ENCODE measurements around the gene EIF2S3. TPM values are rescaled to one million over a fixed set of nuclear protein-coding genes. Genes with fewer than 3 reads are reported as not detected.
"Not testable (repeated sequence)": the region's sequence is repeated elsewhere in the genome, so short reads cannot be mapped to it uniquely, and the experiment has no call there.

Gene EIF2S3
- total RNA-seq, 2 donors from 2014 or later, result 320 to 443 TPM

DNA sequence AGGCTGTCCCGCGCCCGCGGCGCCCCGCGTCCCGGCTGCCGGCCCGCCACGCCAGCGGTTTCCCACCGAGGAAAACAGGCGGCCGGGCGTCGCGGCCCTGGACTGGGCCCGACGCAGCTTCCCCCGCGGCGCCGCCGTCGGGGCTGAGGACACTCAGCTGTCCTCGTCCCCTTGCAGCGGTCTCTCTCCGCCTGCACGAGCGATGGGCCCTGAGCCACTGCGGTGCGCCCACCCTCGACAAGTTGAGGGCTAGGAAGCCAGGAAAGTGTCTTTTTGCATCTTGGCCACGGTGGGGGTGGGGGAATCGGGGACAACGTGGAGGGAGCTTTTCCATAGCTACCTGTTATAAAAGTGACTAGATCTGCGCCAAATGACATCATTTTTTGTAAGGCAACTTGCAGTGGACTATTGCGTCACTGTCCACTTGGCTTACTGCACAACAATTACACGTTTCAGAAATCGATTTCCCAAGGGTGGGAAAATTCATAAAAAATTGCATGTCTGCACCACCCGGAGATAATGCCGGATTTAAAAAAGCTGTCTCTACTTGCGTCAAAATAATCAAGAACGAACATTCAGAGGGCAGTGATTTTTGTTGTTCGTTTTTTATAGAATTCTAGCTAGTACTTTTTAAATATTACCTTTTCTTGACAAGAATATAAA is 28.9 kb upstream of the EIF2S3 start:
- Mint-ChIP-seq H3K4me1 (ENCODE audit: low read depth) (peaks cover 18% of the 10 kb centered on the region), H3K9me3 (no peaks in the 10 kb centered on the region), H3K4me3 (peak overlapping the region; percentile 84 to 95), H3K27me3 (ENCODE audit: low read depth) (peaks cover 22% of the 10 kb centered on the region), H3K27ac (peak overlapping the region; percentile 94), H3K36me3 (ENCODE audit: insufficient read depth in 2 of 2) (peaks cover 7 to 22% of the 10 kb centered on the region in 2 donors)
- ATAC-seq (replicated peaks in 1 of 2) (peak; percentile 36 to 42), DNase-seq (no peak)

DNA sequence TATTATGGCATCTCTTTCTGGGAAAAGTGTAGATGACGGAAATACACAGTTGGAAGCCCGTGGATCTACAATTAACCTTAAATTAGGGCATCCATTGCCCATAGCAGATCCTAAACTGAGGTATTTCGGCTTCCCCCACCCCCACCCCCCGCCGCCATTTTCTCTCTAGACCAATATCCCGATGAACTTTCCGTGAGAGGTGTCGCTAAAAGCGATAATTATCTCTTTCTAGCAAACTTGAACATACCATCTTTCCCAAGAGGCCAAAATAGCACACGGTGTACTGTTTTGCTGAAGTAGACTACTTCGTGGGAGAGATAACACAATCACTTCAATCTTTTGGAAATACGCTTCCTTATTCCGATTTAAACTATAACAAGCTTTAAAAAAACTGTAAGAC is 28.3 kb upstream of the EIF2S3 start:
- Mint-ChIP-seq H3K27me3 (ENCODE audit: low read depth) (peaks cover 23% of the 10 kb centered on the region), H3K9me3 (no peaks in the 10 kb centered on the region), H3K27ac (peak overlapping the region; percentile 81), H3K36me3 (ENCODE audit: insufficient read depth in 2 of 2) (peaks cover 7 to 22% of the 10 kb centered on the region in 2 donors), H3K4me1 (ENCODE audit: low read depth) (peaks cover 12% of the 10 kb centered on the region), H3K4me3 (peak overlapping the region; percentile 84 to 95)
- no peak for ATAC-seq (replicated peaks in 1 of 2)
- no peak for DNase-seq

DNA sequence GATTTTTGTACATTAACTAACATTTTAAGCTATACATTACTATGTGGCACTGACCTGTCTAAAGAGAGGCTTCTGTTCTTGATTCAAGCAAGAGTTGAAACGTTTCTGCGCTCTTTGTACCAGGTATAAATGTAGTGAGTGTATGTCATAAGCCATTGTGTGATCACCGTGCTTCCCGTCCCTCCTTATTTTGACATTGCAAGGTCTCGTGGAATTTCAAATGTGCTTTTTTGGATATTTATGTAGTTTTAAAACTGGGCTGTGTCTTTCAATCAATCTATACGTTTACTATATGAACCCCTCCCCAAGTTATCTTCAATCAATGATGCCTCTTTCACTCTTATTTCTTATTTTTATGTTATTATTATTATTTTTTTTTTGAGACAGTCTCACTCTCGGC is 27.7 kb upstream of the EIF2S3 start, which contains the start of gene KLHL15:
TSS of gene KLHL15 (minus strand) at position 101 of the 400 bp plus-strand sequence. CDS start 20,493 bp downstream, outside the sequence.
- ATAC-seq (replicated peaks in 1 of 2) (no peak), DNase-seq (no peak)
- peak within 1 kb of the TSS; percentile 94 for H3K27ac Mint-ChIP-seq
- H3K27me3 Mint-ChIP-seq (ENCODE audit: low read depth), result peaks cover 23% of the 10 kb centered on the region
- H3K9me3 Mint-ChIP-seq, result no peaks in the 10 kb centered on the region
- peaks cover 6% of the 10 kb centered on the region for H3K4me1 Mint-ChIP-seq (ENCODE audit: low read depth)
- H3K4me3 Mint-ChIP-seq, result peak within 1 kb of the TSS; percentile 84 to 95
- peaks cover 5 to 17% of the 10 kb centered on the region in 2 donors for H3K36me3 Mint-ChIP-seq (ENCODE audit: insufficient read depth in 2 of 2)

DNA sequence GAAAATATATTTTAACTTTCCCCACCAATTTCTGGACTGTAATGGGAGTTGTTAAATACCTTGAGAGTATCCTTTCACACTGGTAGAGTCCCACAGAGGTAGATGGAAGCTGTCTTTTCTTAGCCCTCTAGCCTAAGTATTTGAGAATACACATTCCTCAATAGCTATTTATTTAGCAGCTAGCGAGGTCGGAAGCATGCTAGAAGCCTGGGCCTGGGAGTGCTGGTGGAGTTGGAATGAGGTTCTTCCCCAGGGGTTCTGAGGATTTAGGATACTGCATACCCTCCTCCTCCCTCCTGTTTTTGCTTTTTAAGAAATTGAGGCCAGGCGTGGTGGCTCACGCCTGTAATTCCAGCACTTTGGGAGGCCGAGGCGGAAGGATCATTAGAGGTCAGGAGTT is 26.8 kb upstream of the EIF2S3 start:
- no peak overlapping the region for H3K27ac Mint-ChIP-seq
- no peak for DNase-seq
- H3K4me1 Mint-ChIP-seq (ENCODE audit: low read depth), result peaks cover 6% of the 10 kb centered on the region

DNA sequence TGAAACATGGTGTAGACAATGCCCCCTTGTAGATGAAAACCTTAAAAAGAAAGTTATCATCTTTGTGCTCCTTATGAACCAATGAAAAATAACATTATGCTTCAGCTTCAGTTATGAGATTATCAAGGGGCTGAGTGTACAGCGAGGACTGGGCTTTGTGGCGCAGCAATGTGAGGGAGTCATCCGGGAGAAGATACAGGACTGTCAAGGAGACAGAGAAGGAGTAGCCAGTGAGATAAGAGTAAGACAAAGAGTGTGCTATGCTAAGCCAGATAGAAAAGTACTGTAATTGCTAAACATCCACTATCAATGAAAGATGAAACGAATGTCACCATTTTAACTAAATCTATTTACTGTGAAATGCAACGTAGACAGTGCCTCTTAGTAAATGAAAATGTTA is 24.2 kb upstream of the EIF2S3 start:
- peaks cover 29% of the 10 kb centered on the region for H3K27me3 Mint-ChIP-seq (ENCODE audit: low read depth)
- H3K4me1 Mint-ChIP-seq (ENCODE audit: low read depth), result peaks cover 6% of the 10 kb centered on the region
- H3K36me3 Mint-ChIP-seq (ENCODE audit: insufficient read depth in 2 of 2), result peaks cover 1 to 7% of the 10 kb centered on the region in 2 donors
- DNase-seq (no peak), ATAC-seq (replicated peaks in 1 of 2) (no peak)
- no peak overlapping the region for H3K4me3 Mint-ChIP-seq
- H3K9me3 Mint-ChIP-seq, result no peaks in the 10 kb centered on the region
- H3K27ac Mint-ChIP-seq, result no peak overlapping the region

More for the DNA sequence above, 26.8 kb upstream of the EIF2S3 start:
- Mint-ChIP-seq H3K9me3 (no peaks in the 10 kb centered on the region), H3K4me3 (no peak overlapping the region), H3K27me3 (ENCODE audit: low read depth) (peaks cover 28% of the 10 kb centered on the region), H3K36me3 (ENCODE audit: insufficient read depth in 2 of 2) (peaks cover 5 to 17% of the 10 kb centered on the region in 2 donors)
- no peak for ATAC-seq (replicated peaks in 1 of 2)

DNA sequence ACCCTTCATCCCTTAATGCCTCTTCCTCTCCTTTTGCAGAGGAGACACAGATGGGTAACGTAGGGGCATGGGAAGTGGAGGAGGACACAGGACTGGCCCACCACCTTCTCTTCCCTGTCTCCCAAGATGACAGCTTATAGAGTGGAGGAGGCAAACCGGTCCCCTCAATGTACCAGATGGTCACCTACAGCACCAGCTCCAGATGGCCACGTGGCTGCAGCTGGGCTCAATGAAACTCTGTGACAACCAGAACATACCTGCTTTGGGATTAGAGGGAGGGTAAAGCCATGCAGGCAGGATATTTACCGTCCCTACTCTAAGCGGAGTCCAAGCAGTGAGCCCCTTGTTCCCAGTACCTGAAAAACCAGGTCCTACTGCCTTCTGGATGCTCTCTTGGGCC is 20.3 kb upstream of the EIF2S3 start:
- DNase-seq, result no peak
- H3K27ac Mint-ChIP-seq, result no peak overlapping the region
- H3K27me3 Mint-ChIP-seq (ENCODE audit: low read depth), result peaks cover 24% of the 10 kb centered on the region
- ATAC-seq (replicated peaks in 1 of 2), result no peak
- H3K9me3 Mint-ChIP-seq, result no peaks in the 10 kb centered on the region
- H3K4me1 Mint-ChIP-seq (ENCODE audit: low read depth), result peaks cover 6% of the 10 kb centered on the region
- no peaks in the 10 kb centered on the region for H3K36me3 Mint-ChIP-seq (ENCODE audit: insufficient read depth in 2 of 2)
- H3K4me3 Mint-ChIP-seq, result no peak overlapping the region

DNA sequence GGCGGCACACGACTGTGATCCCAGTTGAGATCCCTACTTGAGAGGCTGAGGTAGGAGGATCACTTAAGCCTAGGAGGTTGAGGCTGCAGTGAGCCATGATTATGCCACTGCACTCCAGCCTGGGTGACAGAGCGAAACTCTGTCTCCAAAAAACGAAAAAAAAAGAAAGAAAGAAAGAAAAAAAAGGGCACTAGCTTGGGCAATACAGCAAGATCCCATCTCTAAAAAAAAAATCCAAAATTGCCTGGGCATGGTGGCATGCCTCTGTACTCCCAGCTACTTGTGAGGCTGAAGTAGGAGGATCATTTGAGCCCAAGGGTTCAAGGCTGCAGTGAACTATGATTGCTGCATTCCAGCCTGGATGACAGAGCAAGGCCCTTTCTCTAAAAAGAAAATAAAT is 17.0 kb upstream of the EIF2S3 start:
- no peaks in the 10 kb centered on the region for H3K4me1 Mint-ChIP-seq (ENCODE audit: low read depth)
- DNase-seq (no peak), ATAC-seq (replicated peaks in 1 of 2) (no peak)
- no peaks in the 10 kb centered on the region for H3K36me3 Mint-ChIP-seq (ENCODE audit: insufficient read depth in 2 of 2)
- no peak overlapping the region for H3K27ac Mint-ChIP-seq
- peaks cover 9% of the 10 kb centered on the region for H3K27me3 Mint-ChIP-seq (ENCODE audit: low read depth)
- no peak overlapping the region for H3K4me3 Mint-ChIP-seq
- H3K9me3 Mint-ChIP-seq, result no peaks in the 10 kb centered on the region

DNA sequence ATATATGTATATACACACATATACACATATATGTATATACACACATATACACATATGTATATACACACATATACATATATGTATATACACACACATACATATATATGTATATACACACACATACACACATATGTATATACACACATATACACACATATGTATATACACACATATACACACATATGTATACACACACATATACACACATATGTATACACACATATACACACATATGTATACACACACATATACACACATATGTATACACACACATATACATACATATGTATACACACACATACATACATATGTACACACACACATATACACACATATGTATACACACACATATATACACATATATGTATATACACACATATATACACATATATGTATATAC is 8.7 kb upstream of the EIF2S3 start:
- not testable (repeated sequence) for H3K27ac Mint-ChIP-seq; H3K36me3 Mint-ChIP-seq (ENCODE audit: insufficient read depth in 2 of 2); H3K4me1 Mint-ChIP-seq (ENCODE audit: low read depth); H3K27me3 Mint-ChIP-seq (ENCODE audit: low read depth); H3K9me3 Mint-ChIP-seq; DNase-seq; H3K4me3 Mint-ChIP-seq; ATAC-seq (replicated peaks in 1 of 2)

DNA sequence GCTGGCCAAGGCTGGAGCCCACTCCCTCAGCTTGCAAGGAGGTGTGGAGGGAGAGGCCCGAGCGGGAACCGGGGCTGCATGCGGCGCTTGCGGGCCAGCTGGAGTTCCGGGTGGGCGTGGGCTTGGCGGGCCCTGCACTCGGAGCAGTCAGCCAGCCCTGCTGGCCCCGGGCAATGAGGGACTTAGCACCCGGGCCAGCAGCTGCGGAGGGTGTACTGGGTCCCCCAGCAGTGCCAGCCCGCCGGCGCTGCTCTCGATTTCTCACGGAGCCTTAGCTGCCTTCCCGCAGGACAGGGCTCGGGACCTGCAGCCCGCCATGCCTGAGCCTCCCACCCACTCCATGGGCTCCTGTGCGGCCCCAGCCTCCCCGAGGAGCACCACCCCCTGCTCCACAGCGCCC is 5.1 kb upstream of the EIF2S3 start:
- H3K4me3 Mint-ChIP-seq; H3K27me3 Mint-ChIP-seq (ENCODE audit: low read depth); H3K4me1 Mint-ChIP-seq (ENCODE audit: low read depth); H3K9me3 Mint-ChIP-seq; H3K27ac Mint-ChIP-seq; H3K36me3 Mint-ChIP-seq (ENCODE audit: insufficient read depth in 2 of 2); DNase-seq; ATAC-seq (replicated peaks in 1 of 2): not testable (repeated sequence)

DNA sequence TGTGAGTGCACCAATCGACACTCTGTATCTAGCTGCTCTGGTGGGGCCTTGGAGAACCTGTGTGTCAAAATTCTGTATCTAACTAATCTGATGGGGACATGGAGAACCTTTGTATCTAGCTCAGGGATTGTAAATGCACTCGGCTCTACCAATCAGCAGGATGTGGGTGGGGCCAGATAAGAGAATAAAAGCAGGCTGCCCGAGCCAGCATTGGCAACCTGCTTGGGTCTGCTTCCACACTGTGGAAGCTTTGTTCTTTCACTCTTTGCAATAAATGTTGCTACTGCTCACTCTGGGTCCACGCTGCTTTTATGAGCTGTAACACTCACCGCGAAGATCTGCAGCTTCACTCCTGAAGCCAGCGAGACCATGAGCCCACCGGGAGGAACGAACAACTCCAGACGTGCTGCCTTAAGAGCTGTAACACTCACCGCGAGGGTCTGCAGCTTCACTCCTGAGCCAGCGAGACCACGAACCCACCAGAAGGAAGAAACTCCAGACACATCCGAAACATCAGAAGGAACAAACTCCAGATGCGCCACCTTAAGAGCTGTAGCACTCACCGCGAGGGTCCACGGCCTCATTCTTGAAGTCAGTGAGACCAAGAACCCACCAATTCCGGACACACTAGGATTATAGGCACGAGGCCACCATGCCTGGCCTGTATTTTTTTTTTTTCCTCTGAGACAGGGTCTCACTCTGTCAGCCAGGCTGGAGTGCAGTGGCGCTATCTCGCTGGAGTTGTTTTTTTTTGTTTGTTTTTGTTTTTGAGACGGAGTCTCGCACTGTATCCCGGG is 4.0 kb upstream of the EIF2S3 start:
- not testable (repeated sequence) for H3K27ac Mint-ChIP-seq; H3K36me3 Mint-ChIP-seq (ENCODE audit: insufficient read depth in 2 of 2); H3K9me3 Mint-ChIP-seq; DNase-seq; ATAC-seq (replicated peaks in 1 of 2); H3K27me3 Mint-ChIP-seq (ENCODE audit: low read depth); H3K4me1 Mint-ChIP-seq (ENCODE audit: low read depth)
- H3K4me3 Mint-ChIP-seq, result peak overlapping the region; percentile 27 to 59

DNA sequence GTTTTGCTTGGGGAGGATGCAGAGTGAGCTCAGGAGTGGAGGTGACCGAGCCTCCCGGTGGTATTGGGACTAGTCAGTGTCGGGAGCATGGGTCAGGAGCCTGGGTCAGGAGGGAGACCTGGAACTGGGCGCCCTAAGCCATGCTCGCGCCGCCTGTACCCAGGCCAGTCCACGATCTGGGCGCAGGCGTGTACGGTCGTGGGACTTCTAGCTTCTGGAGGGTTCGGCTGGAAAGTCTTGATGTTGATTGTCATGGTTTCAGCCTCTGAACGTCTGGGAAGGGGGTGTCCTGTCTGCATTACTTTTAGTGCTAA is 244 bp downstream of the EIF2S3 start:
- Mint-ChIP-seq H3K4me1 (ENCODE audit: low read depth) (peaks cover 6% of the 10 kb centered on the region), H3K27me3 (ENCODE audit: low read depth) (no peaks in the 10 kb centered on the region), H3K27ac (no peak overlapping the region), H3K36me3 (ENCODE audit: insufficient read depth in 2 of 2) (peaks cover 2 to 13% of the 10 kb centered on the region in 2 donors), H3K9me3 (no peaks in the 10 kb centered on the region), H3K4me3 (no peak overlapping the region)
- no peak for DNase-seq
- peak; percentile 8 to 18 for ATAC-seq (replicated peaks in 1 of 2)

DNA sequence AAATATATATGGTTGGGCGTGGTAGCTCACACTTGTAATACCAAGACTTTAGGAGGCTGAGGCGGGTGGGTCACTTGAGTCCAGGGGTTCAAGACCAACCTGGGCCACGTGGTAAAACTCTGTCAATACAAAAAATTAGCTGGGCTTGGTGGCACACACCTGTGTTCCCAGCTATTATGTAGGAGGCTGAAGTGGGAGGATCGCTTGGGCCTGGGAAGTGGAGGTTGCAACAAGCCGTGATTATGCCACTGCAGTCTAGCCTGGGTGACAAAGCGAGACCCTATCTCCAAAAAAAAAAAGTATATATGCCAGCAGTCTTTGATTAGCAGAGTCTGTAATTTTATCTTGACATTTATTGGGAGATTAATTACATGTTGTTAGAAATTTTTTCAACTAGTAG is 8.7 kb downstream of the EIF2S3 start:
- ATAC-seq (replicated peaks in 1 of 2), result no peak
- Mint-ChIP-seq H3K27me3 (ENCODE audit: low read depth) (no peaks in the 10 kb centered on the region), H3K9me3 (no peaks in the 10 kb centered on the region), H3K4me3 (no peak overlapping the region), H3K4me1 (ENCODE audit: low read depth) (peaks cover 6% of the 10 kb centered on the region), H3K36me3 (ENCODE audit: insufficient read depth in 2 of 2) (peaks cover 2 to 54% of the 10 kb centered on the region in 2 donors), H3K27ac (no peak overlapping the region)
- DNase-seq, result no peak

DNA sequence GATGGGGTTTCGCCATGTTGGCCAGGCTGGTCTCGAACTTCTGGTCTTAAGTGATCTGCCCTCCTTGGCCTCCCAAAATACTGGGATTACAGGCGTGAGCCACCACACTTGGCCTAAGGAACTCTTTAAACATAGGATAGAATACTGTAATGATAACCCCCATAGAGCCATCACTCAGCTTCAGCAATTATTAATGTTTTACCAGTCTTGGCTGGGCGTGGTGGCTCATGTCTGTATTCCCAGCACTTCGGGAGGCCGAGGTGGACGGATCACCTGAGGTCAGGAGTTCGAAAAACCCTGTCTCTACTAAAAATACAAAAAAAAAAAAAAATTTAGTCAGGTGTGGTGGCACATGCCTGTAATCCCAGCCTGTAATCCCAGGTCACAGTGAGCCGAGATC is 15.1 kb downstream of the EIF2S3 start:
- Mint-ChIP-seq H3K27ac (no peak overlapping the region), H3K4me3 (no peak overlapping the region), H3K9me3 (no peaks in the 10 kb centered on the region), H3K36me3 (ENCODE audit: insufficient read depth in 2 of 2) (peaks cover 2 to 61% of the 10 kb centered on the region in 2 donors), H3K27me3 (ENCODE audit: low read depth) (no peaks in the 10 kb centered on the region), H3K4me1 (ENCODE audit: low read depth) (no peaks in the 10 kb centered on the region)
- ATAC-seq (replicated peaks in 1 of 2) (no peak), DNase-seq (no peak)
